WI38 (cell line): ENCODE results near the gene CCDC92.

ENCODE experiments used
- H3K4me3 ChIP-seq: 2 replicates; pipeline ENCODE4 v1.5.1; 2011; ENCODE audit warnings: low read depth, mild to moderate bottlenecking, control low read depth, low read length
- TF ChIP-seq, protein P1 (sequence below): IDR thresholded peaks from 2 replicates; pipeline ENCODE4 v1.5.1; 2012; ENCODE audit warnings: low read depth, mild to moderate bottlenecking, control low read depth, low read length

Gene CCDC92

DNA sequence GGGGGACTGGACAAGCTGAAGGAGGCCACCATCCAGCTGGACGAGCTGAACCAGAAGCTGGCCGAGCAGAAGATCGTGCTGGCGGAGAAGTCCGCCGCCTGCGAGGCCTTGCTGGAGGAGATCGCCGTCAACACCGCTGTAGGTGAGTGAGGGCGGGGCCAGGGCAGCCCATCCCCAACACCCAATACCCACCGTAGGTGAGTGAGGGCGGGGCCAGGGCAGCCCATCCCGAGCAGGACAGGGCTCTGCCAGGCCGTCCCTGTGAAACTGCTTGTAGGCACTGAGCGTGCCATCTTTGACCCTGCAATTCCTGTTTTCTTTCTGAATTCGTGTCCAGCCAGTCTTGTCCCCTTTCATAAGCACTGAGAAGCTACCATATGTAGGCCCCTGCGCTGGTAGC, 74.0 kb downstream of the CCDC92 start:
- no peak overlapping the region for H3K4me3 ChIP-seq
- TF ChIP-seq, protein P1, sequence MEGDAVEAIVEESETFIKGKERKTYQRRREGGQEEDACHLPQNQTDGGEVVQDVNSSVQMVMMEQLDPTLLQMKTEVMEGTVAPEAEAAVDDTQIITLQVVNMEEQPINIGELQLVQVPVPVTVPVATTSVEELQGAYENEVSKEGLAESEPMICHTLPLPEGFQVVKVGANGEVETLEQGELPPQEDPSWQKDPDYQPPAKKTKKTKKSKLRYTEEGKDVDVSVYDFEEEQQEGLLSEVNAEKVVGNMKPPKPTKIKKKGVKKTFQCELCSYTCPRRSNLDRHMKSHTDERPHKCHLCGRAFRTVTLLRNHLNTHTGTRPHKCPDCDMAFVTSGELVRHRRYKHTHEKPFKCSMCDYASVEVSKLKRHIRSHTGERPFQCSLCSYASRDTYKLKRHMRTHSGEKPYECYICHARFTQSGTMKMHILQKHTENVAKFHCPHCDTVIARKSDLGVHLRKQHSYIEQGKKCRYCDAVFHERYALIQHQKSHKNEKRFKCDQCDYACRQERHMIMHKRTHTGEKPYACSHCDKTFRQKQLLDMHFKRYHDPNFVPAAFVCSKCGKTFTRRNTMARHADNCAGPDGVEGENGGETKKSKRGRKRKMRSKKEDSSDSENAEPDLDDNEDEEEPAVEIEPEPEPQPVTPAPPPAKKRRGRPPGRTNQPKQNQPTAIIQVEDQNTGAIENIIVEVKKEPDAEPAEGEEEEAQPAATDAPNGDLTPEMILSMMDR = no peak

DNA sequence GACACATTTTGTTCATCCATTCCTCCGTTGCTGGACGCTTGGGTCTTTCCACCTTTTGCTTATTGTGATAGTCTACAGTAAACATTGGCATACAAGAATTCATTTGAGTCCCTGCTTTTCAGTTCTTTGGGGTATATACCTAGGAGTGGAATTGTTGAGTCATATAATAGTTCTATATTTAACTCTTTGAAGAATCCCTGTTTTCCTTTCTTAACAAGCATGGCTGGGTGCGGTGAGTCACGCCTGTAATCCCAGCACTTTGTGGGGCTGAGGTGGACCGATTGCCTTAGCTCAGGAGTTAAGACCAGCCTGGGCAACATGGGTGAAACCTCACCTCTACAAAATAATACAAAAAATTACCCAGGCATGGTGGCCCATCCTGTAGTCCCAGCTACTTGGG, 75.4 kb downstream of the CCDC92 start:
- peak overlapping the region; percentile 37 for H3K4me3 ChIP-seq
- TF ChIP-seq, protein P1 = no peak

DNA sequence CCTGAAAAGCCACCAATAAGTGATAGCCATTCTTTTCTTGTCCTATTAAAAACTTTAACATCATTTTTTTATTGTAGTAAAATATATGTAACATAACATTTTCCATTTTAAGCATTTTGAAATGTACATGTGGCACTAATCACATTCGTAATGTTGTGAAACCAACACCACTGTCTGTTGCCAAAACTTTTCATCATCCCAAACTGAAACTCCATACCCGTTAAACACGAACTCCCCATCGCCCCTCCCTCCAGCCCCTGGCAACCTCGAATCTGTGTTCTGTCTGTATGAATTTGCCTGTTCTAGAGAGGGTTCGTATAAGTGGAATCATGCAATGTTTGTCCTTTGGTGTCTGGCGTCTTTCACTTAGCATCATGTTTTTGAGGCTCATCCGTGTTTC, 75.9 kb downstream of the CCDC92 start:
- H3K4me3 ChIP-seq = peak overlapping the region; percentile 37
- TF ChIP-seq, protein P1 = no peak

DNA sequence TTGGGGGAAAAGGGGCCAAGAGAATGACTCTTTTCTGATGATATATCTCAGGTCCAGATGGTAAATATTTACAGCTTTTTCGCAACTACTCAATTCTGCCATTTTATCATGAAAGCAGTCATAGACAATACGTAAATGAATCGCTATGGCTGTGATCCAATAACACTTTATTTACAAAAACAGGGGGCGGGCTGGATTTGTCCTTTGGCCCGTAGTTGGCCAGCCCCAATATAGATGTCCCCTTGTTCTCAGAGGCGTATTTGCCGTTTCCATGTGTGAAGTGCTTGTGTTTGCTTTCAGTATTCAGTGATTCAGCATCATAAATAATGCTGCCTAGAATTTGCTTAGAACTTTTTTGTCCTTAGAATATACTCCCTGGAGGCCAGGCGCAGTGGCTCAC, 77.2 kb downstream of the CCDC92 start:
- TF ChIP-seq, protein P1 = no peak
- no peak overlapping the region for H3K4me3 ChIP-seq

DNA sequence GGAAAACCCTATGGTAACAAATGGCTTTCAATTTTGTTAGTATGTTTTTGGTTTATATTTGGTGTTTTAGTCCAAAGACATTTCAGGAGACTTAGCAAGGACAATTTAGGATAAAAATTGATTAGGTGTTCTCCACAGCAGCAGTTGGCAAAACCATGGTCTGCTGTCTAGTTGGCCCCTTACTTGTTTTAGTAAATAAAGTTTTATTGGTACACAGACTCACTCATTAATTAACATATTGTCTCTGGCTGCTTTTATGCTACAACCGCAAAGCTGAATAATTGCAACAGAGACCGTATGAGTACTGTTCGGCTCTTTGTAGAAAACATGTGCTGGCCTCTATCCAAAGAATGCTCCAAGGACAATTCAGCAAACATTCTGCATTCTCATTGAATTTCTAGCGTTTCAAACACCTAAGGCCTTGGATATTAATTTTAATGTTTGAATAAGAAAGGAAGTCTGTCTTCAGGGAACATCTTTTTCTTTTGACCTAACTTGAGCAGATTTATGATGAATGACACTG, 77.7 kb downstream of the CCDC92 start:
- H3K4me3 ChIP-seq = no peak overlapping the region
- TF ChIP-seq, protein P1 = no peak

DNA sequence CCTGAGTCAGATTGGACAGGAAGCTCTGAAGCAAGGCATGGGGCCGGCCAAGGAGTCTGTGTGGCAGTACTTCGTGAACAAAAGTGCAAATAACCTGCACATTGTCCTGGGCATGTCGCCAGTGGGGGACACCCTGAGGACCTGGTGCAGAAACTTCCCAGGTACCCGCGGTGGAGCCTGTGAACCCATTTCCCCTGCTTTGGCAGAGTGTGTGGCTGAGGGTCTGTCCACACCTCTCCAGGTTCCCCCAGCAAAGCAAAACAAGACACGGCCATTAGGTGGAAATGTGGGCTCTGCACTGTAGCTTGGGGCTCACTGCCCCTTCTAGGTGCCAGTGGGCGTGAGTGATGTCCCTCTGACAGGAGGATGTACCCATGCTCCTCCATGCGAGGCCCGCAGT, 79.4 kb downstream of the CCDC92 start:
- TF ChIP-seq, protein P1 = no peak
- no peak overlapping the region for H3K4me3 ChIP-seq

DNA sequence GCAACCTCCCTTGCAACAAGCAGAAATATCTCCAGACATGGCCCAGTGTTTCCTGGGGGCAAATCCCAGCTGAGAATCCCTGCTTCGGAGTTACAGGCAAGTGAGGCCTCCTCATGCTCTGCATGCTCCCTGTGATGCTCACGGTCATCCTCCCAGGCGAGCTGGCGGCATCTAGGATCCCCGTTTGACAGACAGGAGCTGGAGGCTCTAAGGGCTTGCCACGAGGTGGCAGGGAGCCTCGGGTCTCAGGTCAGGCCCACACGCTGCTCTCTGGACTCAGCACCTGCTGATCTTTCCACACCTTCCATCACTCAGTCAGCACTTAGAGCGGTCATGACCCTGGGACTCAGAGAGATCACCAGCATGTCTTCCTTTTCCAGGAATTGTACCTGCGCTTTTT, 79.8 kb downstream of the CCDC92 start:
- H3K4me3 ChIP-seq = no peak overlapping the region
- TF ChIP-seq, protein P1 = no peak
